Activated CD4-positive, alpha-beta T cell treated with anti-CD3 and anti-CD28 coated beads for 24 hours (primary cell): ENCODE data around the gene RAB10.
A peak's percentile ranks its signal among the peaks of the same experiment; 100 is the strongest.
"Not testable (repeated sequence)": the region's sequence is repeated elsewhere in the genome, so short reads cannot be mapped to it uniquely, and the experiment has no call there.

Source experiments
- DNase-seq, 2 donors: peaks; one replicate each; pipeline ENCODE4 v3.0.0-alpha.2; 2020; ENCODE audit warnings: low read depth in 2 of 2

RAB10 gene

DNA sequence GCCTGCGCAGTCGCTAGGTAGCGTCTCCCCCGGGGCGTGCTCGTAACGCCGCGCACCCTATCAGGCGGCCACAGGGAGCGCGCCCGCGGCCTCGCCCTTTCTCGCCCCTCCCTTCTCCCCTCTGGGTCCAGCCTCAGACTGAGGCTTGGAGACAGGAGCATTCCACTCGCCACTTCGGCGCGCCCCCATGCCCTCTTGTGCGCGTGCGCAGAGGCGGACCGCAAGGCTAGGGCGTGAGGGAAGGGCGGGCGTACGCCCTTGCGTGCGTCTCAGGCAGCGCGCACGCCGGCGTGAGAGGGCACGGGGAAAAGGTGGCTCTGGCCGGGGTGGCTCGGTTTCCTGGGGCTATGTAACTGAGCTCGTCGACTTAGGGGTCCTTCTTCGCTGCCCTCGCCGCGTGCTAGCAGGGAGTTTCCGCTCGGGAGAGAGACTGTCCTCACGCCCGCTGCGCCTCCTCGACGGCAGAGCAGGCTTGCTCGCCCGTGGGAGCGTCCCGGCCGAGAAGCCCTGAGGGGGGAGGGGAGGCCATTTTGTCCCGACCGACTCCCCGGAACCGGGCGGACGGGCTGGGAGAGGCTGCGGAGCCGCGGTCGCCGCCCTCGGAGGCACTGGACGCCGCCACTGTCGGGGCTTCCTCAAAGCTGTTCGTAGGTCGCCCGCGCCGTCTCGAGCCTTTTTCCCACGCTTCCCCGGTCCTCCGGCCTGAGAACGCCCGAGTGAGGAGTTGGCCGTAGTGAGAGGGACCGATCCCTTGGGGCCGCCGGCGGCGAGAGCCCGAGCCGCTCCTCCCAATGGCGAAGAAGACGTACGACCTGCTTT lies at the start of gene RAB10:
Gene RAB10 (plus strand): TSS at position 267 of the 819 bp plus-strand sequence. CDS start 525 bp downstream, at position 792.
- DNase-seq: peak; percentile 97 to 98

DNA sequence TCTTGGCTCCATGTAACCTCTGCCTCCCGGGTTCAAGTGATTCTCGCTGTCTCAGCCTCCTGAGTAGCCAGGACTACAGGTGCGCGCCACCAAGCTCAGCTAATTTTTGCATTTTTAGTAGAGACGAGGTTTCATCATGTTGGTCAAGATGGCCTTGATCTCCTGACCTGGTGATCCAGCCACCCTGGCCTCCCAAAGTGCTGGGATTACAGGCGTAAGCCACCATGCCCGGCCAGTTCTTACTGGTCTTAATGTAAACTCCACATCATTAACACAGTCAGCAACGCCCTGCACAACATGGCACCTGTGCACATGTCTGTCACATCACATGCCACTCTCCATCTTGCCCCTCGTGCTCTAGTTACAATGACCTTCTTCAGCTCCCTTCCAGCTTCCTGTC lies 45.8 kb upstream of the RAB10 start:
- DNase-seq: no peak

DNA sequence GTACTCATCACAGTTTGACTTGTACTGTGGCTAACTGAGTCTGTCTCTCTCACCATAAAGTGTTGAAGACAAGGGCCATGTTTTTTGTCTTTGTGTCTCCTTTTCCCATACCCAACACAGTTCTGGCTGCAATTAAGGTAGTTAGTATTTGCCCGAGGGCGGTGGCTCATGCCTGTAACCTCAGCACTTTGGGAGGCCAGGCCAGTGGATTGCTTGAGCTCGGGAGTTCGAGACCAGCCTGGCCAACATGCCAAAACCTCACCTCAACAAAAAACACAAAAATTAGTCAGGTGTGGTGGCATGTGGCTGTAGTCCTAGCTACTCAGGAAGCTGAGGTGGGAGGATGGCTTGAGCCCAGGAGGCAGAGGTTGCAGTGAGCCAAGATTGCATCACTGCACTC lies 44.7 kb upstream of the RAB10 start:
- DNase-seq: no peak

DNA sequence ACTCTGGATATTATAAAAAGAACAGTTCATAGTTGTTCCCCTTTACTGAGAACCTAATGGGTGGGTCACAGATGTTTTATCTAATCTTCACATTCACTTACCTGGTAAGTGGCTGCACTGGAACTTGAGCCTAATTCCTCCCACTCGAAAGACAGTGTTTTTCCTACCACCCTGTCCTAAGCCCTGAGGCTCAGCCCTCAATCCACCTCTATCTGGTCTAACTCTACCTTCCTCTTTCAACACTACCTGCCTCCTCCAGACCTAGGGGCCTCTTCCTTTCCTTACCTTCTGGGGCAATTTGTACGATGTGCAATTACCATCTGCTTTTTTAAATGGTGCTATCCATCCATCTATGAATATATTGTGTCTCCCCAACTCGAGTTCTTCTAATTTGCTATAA lies 41.9 kb upstream of the RAB10 start:
- DNase-seq: no peak

DNA sequence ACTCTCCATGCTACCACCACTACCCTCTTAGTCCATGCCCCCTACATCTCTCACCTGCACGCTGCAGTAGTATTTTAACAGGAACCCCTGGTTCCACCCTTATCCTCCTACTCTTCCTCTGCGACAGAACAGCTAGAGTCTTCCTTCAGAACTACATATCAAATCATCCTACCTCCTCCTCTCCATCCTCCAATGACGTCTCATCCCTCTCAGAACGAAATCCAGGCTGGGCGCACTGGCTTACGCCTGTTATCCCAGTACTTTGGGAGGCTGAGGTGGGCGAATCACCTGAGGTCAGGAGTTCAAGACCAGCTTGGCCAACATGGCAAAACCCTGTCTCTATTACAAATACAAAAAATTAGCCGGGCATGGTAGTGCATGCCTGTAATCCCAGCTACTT lies 41.3 kb upstream of the RAB10 start:
- no peak for DNase-seq

DNA sequence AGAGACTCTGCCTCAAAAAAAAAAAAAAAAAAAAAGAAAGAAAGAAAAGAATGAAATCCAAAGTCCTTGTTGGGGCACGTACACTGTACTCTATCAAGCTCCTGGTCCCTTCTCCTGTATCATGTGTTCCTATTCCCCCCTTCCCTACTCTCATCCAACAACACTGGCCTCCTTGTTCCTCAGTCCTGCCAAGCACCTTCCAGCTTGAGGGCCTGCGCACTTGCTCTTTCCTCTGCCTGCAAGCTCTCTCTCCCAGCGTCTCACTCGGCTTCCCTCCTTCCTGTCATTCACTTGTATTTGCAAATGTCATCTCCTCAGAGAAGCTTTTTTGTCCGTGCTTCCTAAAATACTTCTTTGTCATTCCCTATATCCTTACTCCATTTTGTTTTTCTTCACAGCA lies 40.8 kb upstream of the RAB10 start:
- DNase-seq: no peak

DNA sequence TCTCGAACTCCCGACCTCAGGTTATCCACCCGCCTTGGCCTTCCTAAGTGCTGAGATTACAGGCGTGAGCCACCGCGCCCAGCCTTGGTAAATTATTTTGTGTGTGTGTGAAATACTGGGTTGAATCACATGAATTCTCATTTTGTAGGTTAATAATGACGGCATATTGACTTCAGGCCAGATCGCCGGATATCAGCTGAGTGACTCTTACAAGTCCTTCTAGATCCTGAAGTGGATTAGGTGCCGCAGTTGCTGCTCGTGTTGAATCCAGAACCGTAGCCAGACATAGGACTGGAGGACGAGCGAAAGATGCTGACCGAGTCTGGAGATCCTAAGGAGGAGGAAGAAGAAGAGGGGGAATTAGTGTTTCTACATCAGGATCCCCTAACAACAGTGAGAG lies 39.4 kb upstream of the RAB10 start:
- no peak for DNase-seq

DNA sequence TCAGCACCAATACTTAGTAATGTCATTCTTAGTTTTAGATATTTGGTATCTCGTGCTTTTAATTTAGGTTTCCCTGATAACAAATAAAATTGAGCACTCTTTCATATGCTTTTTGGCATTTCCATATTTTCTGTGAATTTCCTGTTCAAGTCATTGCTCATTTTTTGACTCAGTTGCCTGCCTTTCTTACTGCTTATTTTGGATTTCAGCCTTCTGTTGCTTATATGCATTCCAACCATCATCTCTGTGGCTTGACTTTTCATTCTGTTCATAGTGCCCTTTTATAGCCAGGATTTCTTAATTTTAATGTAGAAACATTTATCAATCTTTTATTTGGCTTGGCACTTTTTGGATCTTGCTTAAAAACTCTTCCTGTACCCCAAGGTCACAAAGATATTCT lies 37.0 kb upstream of the RAB10 start:
- DNase-seq: no peak

DNA sequence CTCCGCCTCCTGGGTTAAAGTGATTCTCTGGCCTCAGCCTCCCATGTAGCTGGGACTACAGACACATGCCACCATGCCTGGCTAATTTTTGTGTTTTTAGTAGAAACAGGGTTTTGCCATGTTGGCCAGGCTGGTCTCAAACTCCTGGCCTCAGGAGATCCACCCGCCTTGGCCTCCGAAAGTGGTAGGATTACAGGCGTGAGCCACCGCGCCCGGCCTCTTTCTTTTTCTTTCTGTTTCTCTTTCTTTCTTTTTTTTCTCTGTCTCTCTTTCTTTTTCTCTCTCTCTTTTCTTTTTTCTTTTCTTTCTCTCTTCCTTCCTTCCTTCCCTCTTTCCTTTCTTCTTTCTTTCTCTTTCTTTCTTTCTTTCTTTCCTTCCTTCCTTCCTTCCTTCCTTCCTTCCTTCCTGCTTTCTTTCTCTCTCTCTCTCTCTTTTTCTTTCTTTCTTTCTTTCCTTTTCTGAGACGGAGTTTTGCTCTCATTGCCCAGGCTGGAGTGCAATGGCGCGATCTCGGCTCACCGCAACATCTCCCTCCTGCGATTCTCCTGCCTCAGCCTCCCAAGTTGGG lies 35.0 kb upstream of the RAB10 start:
- DNase-seq: not testable (repeated sequence)

DNA sequence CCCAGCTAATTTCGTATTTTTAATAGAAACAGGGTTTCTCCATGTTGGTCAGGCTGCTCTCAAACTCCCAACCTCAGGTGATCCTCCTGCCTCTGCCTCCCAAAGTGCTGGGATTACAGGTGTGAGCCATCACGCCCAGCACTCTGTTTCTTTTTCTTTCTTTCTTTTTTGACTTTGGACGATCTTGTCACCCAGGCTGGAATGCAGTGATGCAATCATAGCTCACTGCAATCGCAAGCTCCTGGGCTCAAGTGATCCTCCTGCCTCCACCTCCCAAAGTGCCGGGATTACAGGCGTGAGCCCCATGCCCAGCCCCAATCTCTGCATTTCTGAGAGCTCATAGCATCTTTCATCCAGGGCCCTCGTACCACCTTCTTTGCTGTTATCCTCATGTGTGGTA lies 34.5 kb upstream of the RAB10 start:
- not testable (repeated sequence) for DNase-seq

DNA sequence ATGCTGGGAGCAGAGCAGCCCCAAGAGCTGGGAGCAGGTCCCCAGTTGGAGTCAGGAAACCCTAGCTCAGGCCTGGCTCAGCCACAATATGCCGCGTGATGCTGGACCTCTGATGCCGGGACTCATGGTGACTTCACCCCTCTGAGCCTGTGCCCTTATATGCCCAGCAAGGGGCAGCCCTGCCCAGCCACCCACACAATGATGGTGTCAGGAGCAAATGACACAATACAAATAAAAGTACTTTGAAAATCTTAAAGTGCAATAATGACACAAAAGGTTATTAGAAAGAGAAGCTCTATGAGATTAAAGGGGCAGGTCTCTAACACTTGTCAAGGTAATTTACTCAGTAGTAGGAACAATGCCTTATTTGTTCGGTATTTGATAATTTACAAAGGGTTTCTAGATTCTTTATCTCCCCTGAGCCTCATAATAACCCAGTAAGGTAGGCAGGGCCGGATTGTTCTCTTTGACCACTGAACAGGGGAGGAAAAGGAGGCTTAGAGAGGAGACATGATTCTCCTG lies 33.3 kb upstream of the RAB10 start:
- no peak for DNase-seq

DNA sequence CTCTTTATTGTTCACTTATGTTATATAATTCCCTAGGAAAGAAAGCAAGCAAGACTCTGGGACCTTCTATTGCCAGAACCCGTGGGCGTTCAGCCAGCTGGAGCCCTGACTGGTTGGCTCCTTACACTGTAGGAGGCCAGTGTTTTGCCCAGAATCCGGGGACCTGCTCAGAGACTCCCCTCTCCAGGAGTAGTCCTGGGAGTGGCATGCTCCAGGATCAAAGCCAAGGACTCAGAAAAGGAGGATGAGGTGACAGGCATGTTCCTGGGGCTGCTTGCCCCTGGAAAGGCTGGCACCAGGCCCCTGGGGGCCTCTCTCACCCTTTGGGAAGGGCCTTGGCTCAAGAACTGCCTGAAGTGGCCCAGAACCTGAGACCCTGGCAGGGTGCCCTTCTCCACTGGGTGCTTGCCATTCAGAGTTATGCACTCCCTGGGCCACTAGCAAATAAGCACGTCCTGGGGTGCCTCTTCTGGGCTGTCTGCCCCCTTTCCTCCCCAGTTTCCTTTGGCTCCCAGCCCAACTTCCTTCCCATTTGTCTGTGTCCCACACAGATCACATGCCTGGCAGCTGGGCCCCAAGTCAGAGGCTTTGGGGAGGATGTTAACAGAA lies 32.0 kb upstream of the RAB10 start:
- no peak for DNase-seq

DNA sequence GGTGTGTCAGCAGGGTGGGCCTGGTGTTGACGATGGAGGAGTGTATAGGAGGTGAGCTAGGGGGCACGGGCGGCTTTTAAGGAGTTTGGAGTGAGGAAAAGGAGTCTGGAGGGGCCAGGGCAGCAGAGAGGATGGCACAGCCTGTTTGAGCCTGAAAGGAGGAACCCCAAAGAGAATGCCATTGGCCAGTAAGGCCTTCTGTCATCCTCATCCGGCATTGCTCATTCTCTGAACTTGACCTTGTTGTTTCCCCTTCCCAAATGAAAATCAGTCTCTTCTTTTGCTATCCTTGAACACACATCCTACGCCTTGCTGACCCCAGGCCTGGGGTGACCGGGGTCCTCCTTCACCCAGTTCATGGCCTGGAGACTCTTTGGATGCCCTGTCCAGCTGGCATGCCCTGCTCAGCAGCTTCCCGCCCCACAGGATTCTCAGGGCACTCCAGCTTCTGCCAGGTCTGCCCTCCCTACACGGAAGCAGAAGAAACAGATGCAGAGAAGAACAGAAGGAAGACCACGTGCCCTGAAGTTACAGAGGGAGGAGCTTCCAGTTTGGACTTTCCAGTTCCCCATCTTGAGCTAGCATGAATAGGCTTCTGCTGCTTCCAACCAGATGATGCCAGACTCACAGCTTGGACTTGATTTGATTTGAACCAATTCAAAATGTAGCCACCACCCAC lies 31.1 kb upstream of the RAB10 start:
- no peak for DNase-seq

DNA sequence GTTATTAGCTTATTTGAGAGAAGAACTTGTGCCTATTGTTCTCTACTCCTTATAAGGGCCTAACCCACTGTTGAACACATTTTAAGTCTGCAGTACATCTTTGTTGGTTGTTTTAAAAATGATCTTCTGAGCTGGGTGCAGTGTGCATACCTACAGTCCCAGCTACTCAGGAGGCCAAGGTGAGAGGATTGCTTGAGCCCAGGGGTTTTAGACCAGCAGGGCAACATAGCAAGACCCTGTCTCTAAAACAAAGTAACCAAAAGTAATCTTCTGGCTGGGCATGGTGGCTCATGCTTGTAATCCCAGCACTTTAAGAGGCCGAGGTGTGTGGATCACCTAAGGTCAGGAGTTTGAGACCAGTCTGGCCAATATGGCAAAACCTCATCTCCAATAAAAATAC lies 25.8 kb upstream of the RAB10 start:
- no peak for DNase-seq

DNA sequence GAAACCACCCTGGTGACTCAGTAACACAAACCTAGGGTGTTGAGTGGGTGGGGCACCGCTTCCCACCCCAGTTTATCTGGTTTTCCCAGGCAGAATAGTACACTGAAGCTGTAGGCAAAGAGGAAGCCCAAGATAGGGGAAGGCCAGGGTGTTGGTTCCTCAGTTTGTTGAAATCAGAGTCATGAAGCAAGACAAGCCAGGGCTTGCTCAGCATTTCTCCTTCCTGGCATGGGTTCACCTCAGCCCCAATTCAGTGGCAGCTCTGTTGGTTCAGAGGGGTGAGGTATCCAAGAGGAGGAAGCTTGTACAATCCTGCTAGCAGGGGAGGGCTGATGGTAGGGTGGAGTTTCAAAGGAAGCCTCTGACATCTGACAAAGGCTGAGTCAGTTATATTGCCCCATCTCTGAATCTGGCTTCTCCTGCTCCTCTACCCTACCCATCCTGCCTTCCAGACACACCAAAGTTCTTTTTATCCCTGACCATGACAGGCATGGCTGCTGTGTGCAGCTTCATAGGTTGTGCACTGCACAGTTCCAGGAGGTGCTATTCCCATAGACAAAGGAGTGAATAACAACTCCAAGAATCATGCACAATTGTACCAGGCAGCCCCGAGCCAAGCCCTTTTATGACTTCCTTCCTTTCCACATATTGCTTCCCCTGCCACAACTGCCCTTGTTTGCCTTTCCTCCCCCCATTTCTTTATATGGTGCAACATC lies 24.9 kb upstream of the RAB10 start:
- no peak for DNase-seq

DNA sequence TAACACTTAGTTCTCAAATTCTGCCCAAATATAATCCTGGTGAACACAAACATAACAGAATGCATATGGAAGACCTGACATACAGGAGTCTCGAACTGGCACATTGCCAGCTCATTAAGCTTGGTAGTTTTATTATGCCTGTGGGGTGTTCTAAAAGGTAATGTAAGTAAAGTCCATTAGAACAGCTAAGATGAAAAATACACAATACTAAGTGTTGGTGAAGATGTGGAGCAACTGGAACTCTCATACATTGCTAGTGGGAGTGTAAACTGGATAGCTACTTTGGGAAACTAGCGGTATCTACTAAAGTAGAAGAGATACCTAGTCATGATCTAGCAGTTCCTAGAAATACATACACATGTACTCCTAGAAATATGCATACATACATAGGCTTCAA lies 24.3 kb upstream of the RAB10 start:
- no peak for DNase-seq

DNA sequence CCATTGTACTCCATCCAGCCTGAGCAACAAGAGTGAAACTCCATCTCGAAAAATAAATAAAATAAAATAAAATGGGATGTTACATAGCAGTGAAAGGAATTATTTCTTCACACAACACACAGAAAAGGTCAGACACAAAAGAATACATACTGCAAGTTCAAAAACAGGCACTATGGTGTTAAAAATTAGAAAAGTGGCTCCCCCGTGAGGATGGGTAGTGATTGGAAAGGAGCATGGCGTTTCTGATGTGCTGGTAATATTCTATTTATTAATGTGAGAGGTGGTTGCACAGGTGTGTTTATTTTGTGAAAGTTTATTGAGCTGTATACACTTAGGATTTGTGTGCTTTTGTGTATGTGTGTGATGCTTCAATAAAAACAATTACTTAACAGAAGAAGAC lies 22.9 kb upstream of the RAB10 start:
- DNase-seq: no peak

DNA sequence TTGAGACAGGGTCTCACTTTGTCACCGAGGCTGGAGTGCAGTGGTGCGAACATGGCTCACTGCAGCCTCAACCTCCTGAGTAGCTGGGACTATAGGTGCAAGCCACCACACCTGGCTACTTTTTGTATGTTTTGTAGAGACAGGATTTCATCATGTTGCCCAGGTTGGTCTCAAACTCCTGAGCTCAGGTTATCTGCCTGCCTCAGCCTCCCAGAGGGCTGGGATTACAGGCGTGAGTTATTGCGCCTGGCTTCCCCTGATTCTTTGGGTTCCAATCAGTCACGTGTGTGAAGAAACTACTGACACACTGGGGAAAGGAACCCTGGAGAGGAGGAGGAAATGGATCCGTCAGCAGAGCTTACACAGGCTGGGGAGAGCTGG lies 22.3 kb upstream of the RAB10 start:
- no peak for DNase-seq

DNA sequence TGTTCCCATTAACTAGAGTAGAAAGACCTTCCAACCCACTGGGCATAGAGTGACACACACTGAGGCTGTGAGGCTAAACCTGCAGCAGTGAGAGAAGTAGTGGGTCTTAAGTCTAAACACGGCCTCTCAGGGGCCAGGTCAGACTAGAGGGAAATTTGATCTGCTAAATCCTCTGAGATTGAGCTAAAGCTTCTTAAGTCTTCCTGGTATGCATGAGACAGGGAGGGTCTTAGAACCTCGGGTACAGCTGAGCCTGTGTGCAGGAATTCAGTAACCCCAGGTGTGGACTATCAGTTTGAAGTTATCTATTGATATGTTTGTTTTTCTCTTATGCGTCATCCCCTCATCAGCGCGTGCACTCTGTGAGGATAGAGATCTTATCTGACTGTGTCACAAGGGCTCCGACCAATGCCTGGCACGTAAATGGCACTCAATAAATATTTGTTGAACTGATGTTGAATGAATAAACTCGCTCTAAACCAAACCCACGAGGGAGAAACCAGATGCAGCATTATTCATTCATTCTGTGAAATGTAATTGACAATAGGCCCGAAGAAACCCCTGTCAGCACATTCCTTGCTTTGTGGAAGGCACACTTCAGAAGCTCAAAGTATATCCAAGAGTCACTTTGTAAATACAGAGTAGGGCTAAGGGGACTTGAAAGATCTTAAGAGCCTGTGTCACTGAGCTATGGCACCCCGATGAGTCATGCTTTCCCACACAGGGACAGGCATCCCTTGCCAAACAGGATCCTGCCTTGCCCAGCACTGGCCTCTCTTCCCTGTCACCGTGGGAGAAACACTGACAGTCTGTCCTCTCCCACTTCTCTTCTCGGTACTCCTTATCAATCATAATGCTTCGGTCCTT lies 21.7 kb upstream of the RAB10 start:
- DNase-seq: no peak

DNA sequence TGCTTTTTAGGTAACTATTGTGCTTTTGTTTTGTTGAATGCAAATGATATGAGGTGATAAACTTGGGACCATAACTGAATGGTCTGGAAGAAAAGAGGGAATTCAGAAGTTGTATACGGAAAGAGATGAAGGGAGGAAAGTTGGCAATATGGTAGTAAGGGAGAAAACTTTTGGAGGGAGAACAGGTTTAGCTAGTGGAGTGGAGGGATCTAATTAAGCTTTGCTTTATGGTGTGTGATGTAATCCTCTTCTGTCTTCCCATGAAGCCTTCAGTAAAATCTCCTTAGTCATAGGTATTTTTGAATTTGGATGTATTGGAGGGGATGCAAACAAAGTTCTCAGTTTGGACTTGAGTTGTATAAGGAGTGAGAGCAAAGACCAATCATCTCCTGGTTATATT lies 20.2 kb upstream of the RAB10 start:
- no peak for DNase-seq
